Measurements from ENCODE around the gene MED7.

Gene MED7

DNA sequence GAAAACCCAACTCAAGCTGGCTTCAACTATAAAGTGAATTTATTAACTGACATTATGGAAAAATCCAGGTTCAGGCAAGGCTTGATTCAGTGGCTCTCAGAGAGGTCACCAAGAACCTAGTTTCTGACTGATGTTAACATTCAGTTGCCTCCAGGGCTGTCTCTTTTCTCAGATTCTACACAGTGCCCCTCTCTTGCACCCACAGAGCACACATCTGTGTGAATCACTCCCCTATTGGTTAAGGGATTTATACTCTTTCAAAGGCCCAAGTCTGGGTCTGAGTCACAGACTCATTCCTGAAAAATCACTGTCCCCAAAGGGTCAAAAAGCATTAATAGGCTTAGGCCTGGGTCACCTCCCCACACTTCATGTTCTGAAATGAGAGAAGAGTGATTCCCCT lies 27.7 kb downstream of the MED7 start:
- CTCF ChIA-PET, result interaction anchor here (2.0 kb wide), 1 partner anchor 17 kb away, joined by 8 read pairs; no protein-coding TSS in a partner anchor

DNA sequence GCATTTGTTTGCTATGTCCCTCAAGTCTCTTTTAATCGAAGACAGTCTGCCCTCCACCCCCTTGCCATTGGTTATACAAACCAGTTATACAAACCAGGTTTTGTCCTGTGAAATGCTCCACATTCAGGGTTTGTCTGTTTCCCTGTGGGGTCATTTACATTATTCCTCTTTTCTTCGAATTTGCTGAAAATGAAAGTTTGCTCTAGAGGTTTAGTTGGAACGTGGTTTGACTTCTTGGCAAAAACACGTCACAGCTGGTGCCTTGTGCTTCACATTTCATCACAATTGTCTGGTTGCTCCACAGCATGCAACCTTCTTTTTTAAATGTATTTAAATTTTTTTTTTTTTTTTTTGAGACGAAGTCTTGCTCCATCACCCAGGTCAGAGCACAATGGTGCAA lies 29.7 kb downstream of the MED7 start:
- DNase-seq (ENCODE audit: low read depth, low spot score), result no peak
- no peak overlapping the region for H3K4me3 ChIP-seq (ENCODE audit: low read depth, low read length)
- CTCF ChIA-PET, result no interaction called here
- TF ChIP-seq, protein P1, sequence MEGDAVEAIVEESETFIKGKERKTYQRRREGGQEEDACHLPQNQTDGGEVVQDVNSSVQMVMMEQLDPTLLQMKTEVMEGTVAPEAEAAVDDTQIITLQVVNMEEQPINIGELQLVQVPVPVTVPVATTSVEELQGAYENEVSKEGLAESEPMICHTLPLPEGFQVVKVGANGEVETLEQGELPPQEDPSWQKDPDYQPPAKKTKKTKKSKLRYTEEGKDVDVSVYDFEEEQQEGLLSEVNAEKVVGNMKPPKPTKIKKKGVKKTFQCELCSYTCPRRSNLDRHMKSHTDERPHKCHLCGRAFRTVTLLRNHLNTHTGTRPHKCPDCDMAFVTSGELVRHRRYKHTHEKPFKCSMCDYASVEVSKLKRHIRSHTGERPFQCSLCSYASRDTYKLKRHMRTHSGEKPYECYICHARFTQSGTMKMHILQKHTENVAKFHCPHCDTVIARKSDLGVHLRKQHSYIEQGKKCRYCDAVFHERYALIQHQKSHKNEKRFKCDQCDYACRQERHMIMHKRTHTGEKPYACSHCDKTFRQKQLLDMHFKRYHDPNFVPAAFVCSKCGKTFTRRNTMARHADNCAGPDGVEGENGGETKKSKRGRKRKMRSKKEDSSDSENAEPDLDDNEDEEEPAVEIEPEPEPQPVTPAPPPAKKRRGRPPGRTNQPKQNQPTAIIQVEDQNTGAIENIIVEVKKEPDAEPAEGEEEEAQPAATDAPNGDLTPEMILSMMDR (IDR thresholded peaks at IDR 0.05; ENCODE audit: insufficient read depth, low read length, missing control alignments), result no peak
- POLR2A ChIA-PET, result no interaction called here

More for the DNA sequence above, 27.7 kb downstream of the MED7 start:
- TF ChIP-seq, protein P1 (IDR thresholded peaks at IDR 0.05; ENCODE audit: insufficient read depth, low read length, missing control alignments), result no peak
- no peak for DNase-seq (ENCODE audit: low read depth, low spot score)
- no peak overlapping the region for H3K4me3 ChIP-seq (ENCODE audit: low read depth, low read length)
- POLR2A ChIA-PET, result no interaction called here

DNA sequence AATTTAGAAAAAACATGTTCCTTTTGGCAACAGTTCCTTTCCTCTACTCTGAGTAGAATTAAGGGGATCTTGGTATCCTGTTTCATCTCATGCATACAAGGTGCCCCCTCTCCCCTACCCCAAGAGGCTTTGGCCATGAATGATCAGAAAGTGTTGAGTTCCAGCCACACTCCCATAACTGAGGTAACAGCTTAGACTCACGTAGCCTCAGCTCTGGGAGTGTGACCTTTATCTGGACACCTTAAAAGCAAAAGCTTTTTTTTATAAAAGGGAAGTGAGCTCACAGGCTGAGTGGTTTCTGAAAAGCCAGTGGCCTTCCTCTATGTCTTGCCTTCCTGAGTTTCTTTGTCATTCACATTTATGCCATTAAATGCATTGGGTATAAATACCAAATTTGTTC lies 32.9 kb downstream of the MED7 start:
- TF ChIP-seq, protein P1 (IDR thresholded peaks at IDR 0.05; ENCODE audit: insufficient read depth, low read length, missing control alignments), result no peak
- ChIA-PET CTCF (no interaction called here), POLR2A (no interaction called here)
- no peak for DNase-seq (ENCODE audit: low read depth, low spot score)
- no peak overlapping the region for H3K4me3 ChIP-seq (ENCODE audit: low read depth, low read length)

DNA sequence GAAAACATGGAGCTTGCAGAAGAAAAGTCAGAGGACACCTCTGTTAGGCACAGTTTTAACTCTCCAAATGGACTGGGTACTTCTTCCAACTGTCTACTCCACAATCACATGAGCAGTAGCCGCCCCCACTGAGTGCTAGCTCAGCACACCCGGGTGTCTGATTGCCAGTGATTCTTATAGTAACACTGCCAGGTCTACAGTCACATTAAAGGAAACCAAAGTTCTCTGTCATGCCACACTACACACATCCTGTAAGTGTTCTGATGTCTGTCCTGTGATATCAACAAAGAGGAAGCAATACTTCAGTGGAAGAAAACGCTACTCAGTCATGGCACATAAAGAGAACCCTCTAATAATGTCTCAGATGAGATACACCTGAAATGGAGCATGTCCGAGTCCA lies 33.7 kb downstream of the MED7 start, which contains the start of gene HAVCR2:
Gene HAVCR2, minus strand, starts transcription at position 69 of the 400 bp plus-strand sequence. Its CDS starts 61 bp downstream, at position 8.
- TF ChIP-seq, protein P1 (IDR thresholded peaks at IDR 0.05; ENCODE audit: insufficient read depth, low read length, missing control alignments), result no peak
- CTCF ChIA-PET, result interaction anchor here (0.7 kb wide), 1 partner anchor 9 kb away, joined by 3 read pairs; no protein-coding TSS in a partner anchor
- POLR2A ChIA-PET, result no interaction called here
- no peak for DNase-seq (ENCODE audit: low read depth, low spot score)
- no peak within 1 kb of the TSS for H3K4me3 ChIP-seq (ENCODE audit: low read depth, low read length)

DNA sequence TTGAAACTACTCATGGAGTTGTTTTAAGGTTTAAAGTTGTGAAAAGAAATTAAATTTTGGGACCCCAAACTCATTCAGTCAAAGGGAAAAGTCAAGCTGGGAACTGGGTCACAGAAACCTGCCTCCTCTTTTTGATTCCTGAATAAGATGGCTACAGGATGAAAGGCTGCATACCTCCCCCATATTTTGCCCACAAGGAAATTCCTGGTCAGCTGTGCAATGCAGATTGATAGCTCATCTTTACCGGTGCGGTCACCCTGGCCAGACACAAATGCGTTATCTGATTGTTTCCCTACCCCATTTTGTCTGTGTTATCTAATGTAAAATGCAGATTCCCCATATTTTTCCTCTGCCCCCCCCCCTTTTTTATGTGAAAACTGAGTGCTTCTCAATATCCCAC lies 35.2 kb downstream of the MED7 start:
- DNase-seq (ENCODE audit: low read depth, low spot score), result no peak
- no peak overlapping the region for H3K4me3 ChIP-seq (ENCODE audit: low read depth, low read length)
- ChIA-PET CTCF (no interaction called here), POLR2A (no interaction called here)
- TF ChIP-seq, protein P1 (IDR thresholded peaks at IDR 0.05; ENCODE audit: insufficient read depth, low read length, missing control alignments), result no peak

DNA sequence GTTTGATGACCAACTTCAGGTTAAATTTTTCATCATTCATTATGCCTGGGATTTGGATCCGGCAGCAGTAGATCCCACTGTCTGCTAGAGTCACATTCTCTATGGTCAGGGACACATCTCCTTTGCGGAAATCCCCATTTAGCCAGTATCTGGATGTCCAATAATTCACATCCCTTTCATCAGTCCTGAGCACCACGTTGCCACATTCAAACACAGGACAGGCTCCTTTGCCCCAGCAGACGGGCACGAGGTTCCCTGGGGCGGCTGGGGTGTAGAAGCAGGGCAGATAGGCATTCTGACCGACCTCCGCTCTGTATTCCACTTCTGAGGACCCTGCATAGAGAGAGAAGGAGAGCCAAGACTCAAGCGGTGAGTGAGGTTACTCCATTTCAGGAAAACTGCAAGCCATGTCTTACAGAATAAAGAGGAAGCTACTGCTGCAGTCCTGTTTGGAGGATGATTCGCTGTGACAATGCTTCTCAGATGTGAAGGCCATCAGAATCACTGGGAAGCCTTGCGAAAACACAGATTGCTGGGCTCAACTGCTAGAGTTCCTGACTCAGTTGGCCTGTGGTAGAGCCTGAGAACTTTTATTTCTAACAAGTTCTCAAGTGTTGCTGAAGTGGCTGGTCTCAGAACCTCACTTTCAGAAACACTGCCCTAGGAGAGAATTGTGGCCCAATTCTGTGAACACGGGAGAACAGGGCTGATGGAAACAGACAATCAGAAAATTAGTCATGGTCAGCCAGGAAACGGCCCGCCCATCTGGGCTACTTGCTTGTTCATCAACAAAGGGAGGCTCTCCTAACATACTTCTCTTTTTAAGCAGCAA lies 35.8 kb downstream of the MED7 start:
- TF ChIP-seq, protein P1 (IDR thresholded peaks at IDR 0.05; ENCODE audit: insufficient read depth, low read length, missing control alignments), result no peak
- ChIA-PET POLR2A (no interaction called here), CTCF (no interaction called here)
- H3K4me3 ChIP-seq (ENCODE audit: low read depth, low read length), result no peak overlapping the region
- DNase-seq (ENCODE audit: low read depth, low spot score), result no peak
